Stomach (tissue), 4 donors: ENCODE measurements around the gene CCNB2.

Experiments used
- CTCF ChIP-seq, 7 experiments: fragments of 450-650 bp in 4 of 7; fragments of 200-600 bp in 3 of 7; sonication (generic) in 3 of 7; IDR thresholded peaks; one replicate each; pipeline ENCODE4 v1.5.1; 2016 to 2019; ENCODE audit warnings: antibody characterized with exemption in 7 of 7, control low read depth in 2 of 7, mild to moderate bottlenecking in 1 of 7
- EP300 ChIP-seq: sonication (generic); formaldehyde crosslinking; IDR thresholded peaks from one replicate; pipeline ENCODE4 v1.6.1; 2017; ENCODE audit warnings: antibody characterized with exemption
- POLR2A ChIP-seq, 4 donors: fragments of 450-650 bp; IDR thresholded peaks; one replicate each; pipeline ENCODE4 v1.6.1; 2016; ENCODE audit warnings: antibody characterized with exemption in 4 of 4, control low read depth in 2 of 4, mild to moderate bottlenecking in 1 of 4, moderate library complexity in 1 of 4
- POLR2AphosphoS5 ChIP-seq, 3 donors: sonication (generic); formaldehyde crosslinking; IDR thresholded peaks; one replicate each; pipeline ENCODE4 v1.6.1; 2016; ENCODE audit warnings: antibody characterized with exemption in 3 of 3

- TF ChIP-seq POLR2A (IDR thresholded peaks at IDR 0.05) (no peak), CTCF (IDR thresholded peaks at IDR 0.05) (no peak), POLR2AphosphoS5 (IDR thresholded peaks at IDR 0.05) (no peak), EP300 (no peak)
These were observed 16.0 kb downstream of the CCNB2 start for GRCh38 chr15:59120937-59121336.
